GM19023 (cell line): ENCODE measurements around the gene LTF.
"Not testable (repeated sequence)": the region's sequence is repeated elsewhere in the genome, so short reads cannot be mapped to it uniquely, and the experiment has no call there.

Experiments
- ATAC-seq: cut with Tn5 transposase; IDR thresholded peaks from one replicate; pipeline ENCODE4 v1.9.1; 2021; ENCODE audit warnings: mild to moderate bottlenecking, moderate library complexity; ENCODE audit not compliant: unreplicated experiment

The LTF gene

DNA sequence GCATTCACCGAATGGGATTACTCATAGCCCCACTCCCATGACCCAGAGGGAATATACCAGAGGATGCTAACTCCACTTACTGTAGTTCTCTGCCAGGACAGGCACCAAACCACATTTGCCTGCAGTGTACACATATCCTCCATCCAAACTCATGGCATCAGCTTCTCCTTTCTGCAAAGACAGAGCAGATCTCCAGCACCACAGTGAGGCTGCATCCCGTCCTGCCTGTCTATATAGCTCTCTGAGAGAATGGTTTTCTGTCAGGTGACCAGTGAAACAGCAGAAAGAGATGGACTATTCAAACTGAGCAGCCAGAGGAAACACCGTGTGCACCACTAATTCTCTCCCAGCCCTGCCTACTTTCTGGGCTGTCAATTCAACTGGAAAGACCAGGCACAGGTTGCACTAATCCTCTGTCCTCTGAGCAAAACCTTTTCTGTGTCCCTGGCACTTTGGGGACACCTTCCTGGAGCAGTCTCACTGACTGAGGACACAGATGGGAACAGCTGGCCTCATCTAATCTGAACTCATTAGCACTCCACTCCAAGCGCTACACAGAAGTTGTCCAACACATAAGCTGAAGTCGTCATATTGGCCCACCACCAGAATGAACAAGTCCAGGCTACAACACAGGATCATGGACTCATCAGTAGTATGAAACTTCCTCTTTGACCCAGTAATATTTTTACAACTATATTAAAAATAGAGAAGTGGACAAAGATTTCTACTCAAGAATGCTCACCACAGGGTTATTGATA is 17.3 kb downstream of the LTF start:
- ATAC-seq, result no peak

DNA sequence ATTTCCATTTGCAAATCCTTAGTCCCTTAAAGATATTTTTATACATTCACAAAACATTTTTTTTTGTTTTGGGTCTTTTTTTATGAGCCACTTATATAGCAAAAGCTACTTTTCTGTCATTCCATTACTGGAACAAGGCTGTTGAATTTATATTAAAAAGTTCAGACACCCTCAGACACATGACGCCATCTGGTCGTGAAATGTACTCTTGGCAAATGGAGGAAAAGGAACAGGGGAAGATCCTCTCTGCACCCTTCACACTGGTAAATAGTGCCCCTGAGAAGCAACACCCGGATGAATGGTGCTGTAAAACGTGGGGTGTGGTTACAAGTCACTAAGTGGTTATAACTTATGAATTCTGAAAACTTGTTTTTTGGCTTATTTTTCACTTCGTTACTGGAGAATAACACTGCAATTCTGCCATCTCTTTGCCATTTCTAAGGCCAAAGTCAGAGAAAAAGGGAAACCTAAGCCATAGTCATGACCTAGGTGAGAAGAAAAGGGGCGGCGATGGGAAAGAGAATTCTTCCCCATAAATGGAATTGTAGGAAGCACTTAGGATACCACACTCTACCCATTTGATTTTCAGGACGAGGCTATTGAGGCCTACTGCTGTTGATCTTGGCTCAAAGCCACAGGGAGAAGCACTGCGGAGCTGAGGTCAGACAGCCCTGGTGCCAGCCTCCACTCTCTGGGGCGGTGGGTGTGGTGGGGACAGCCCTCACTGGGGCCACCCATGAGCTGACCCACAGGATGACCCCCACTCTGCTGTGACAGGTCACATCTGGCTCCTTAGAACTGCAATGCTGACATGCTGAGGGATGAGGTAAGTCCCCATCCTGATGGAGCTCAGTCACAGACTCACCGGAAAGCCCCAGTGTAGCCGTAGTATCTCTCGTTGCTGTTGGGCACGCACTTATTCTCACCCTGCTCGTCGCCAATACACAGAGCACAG is 21.9 kb downstream of the LTF start:
- ATAC-seq, result no peak

DNA sequence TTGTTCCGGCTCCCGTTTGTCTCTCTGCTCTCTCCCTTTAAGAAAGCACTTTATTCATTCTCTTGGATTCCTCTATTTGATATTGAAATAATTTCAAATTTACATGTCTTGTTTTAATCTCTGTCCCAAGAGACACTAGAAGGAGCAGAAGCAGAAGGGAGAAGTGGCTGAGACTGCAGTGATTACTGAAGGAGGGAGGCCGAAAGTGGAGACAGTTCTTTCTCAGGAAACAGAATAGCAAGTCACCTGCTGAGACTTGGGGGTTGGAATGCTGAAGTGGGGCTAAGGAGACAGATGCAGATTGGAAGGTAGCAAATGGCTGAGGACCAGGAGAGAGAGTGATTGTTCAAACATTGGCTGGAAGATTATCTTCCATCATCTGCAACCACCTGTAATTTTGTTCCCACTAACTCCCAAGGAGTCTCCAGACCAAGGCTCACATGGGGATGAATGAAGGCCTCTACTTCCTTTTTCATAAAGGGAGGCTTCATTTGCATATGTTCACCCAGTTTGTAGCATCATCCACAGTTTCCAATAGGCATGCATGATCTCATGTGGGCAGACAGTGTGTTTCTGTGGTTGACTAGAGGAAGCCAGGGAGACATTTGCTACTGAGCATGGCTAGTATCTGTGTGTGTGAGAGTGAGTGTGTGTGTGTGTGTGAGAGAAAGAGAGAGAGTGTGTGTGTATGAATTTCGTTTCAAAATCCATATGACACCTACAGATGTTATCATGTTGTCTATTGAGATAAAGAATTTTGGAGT is 24.0 kb downstream of the LTF start:
- ATAC-seq, result no peak

DNA sequence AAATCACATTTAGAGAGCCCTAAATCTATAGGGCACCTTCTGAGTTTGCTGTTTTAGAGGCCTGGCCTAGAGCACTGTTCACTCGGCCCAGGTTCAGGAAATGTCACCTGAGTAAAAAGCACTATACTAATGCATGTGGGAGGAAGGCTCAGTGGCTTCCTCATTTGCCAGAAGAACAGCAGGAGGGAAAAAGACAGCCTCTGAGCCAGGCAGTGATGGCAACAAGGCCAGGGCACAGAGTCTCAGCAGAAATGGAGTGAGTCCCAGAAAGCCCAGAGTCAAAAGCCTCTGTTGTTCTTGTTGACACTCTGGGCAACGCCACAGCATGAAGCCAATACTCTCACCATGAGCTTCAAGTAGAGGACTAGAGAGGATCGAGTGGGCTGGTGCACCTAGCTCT is 25.9 kb downstream of the LTF start:
- ATAC-seq, result no peak

DNA sequence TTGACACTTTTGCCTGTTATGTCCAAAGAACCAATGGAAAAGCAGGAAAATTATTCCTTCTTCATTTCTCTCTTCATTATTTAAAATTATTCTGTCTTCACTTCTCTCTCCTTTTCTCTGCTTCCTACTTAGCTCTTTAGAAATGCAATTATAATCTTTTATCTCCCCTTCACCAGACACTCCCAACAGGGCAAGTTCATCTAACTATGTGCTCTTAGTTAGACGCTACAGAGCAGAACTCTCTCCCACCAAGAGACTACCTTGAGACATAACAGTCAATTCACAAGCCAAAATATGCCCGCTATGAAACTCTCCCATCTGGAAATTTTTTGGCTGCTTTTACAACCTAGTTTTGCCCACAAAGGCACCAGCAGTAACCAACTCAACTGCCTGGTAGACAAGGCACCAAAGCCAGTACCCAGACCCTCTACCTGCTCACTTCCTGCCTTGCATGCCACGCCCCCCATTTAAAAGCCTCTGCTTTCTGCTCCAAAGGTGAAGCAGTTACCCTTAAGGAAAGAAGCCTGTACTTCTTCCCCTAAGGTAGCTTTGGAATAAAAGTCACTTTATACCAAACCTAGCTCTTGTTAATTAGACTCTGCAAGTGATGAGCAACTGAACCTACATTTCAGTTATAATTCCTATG is 29.5 kb downstream of the LTF start:
- ATAC-seq, result no peak

DNA sequence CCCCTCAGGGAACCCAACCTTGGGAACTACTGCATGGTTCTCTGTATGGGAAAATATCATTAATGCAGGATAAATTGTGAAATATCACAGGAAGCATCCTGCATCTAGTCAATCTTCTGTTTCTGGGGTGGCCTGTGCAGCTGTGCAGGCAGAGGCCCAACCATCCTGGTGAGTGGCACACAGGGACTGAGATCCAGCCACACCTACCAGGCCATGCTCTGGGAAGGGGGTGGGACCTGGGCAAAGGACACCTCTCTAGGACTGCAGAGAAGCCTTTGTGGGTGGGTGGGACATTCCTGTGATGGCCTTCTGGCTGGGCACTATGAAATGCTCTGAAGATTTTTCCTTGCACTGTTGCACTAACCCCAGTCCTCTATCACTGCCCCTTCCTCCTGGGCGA is 30.9 kb downstream of the LTF start:
- no peak for ATAC-seq

DNA sequence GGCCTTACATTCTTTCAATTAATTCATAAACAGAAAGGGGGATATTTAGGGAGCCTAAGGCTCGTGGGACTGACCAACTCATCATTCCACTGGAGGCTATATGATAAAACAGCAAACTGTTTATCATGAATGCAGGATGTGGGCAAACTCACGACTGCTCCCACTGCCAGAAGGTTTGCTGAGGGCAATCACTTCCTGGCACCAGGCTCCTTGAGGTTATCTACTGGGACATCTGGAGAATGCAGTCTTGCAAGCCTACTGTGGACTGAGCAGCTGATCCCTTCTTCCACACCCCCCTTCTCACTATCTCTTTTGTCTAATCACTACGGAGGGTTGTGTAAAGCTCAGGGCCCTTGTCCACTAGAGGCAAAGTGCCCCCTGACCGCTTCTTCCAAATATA is 31.6 kb downstream of the LTF start:
- not testable (repeated sequence) for ATAC-seq

DNA sequence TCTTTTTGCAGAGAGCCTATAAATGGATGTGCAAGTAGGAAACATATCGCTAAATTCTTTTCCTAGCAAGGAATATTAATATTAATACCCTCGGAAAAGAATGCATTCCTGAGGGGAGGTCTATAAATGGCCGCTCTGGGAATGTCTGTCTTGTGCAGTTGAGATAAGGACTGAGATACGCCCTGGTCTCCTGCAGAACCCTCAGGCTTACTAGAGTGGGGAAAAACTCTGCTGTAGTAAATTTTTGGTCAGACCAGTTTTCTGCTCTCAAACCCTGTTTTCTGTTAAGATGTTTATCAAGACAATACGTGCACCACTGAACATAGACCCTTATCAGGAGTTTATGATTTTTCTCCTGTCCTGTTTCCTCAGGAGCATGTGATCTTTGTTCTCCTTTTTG is 32.8 kb downstream of the LTF start:
- ATAC-seq, result not testable (repeated sequence)

DNA sequence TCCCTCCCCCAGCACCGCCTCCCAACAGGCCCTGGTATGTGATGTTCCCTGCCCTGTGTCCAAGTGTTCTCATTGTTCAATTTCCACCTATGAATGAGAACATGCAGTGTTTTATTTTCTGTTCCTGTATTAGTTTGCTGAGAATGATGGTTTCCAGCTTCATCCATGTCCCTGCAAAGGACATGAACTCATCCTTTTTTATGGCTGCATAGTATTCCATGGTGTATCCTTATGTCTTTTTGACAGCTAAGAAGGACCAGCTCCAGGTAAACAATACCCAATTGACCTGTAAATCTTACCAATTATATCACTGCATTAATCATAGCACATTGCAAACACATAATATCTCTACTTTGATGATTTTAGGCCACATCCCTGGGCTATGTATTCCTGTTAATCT is 33.8 kb downstream of the LTF start:
- ATAC-seq, result not testable (repeated sequence)

DNA sequence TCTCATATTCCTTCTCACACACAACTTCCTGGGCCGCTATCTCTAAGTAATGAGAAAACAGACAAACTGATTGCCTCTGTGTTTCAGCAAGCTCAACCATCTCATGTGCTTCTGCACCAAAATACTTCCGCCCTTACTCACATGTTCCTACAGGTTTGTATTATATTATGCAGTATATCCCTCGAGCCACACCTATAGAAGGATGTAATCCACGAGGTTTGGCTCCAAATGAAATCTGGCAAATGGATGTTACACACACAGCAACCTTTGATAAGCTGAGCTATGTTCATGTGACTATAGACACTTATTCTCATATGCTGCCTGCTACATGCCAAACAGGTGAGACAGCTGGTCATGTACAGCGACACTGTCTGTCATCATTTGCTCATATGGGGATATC is 35.0 kb downstream of the LTF start:
- ATAC-seq, result no peak

DNA sequence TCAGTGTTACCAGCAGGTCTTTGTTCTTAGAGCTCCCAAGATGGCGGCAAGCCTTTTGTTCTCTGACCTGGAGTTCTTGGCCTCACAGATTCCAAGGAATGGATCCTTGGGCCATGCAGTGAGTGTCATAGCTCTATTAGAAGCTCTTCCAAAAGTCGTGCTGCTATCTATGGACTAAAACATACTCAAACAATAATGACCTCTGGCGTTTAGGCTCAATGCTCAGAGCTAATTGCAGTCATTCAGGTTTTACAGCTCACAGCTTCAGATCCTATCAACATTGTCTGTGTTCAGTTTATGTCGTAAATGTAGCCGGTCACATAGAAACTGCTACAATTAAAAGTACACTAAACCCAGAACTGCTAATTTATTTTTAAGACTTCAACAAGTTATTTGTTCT is 35.5 kb downstream of the LTF start:
- no peak for ATAC-seq

DNA sequence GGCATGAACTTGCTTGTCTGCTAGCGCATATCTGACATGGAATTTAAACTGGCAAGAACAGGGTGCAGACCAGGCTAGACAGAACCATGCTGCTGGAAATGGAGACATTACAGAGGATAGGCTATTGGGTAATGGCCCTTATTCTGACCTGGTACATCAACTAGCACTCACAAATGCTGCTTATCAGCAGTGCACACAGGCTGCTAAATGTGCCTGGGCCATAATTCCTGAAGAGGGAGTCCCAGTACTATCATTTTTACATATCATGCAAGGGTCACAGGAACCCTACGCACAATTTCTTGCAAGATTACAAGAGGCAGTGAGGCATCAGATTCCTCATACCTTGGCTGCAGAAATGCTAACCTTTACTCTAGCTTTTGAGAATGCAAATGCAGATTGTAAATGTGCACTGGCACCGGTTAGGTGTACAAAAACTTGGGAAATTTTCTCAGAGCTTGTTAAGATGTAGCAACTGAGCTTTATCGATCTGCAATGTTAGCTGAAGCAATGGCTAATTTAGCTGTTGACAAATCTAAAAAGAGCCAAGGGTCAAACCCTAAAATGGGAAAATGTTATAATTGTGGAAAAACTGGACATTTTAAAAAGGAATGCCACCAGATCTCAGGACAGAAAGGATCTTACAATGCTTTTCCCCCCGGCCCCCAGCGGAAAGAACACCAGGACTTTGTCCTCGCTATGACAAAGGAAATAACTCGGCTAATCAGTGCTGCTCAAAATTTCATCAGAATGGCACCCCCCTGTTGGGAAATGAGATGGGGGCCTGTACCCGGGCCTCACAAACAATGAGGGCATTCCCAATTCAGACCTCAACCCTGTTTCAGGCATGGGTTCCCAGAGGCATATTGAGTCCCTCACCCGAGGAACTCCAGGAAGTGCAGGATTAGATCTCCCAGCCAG is 36.5 kb downstream of the LTF start:
- no peak for ATAC-seq

DNA sequence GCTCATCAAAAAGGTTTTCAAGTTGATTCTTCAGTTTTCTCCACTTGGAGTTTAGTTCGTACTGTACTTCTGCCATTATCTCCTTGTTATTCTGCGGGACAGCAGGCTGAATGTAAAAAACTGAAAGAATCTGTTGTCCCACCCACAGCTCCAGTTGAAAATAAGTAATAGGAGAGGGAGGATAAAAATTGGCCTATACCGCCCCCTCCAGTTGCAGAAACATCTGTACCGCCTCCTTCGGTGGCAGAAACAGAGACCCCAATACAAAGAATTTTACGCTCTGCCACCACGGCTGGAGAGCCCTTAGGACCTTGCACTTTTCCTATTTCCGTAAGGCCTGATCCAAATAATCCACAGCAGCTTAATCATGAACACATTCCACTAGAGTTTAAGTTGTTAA is 37.3 kb downstream of the LTF start:
- ATAC-seq, result not testable (repeated sequence)

DNA sequence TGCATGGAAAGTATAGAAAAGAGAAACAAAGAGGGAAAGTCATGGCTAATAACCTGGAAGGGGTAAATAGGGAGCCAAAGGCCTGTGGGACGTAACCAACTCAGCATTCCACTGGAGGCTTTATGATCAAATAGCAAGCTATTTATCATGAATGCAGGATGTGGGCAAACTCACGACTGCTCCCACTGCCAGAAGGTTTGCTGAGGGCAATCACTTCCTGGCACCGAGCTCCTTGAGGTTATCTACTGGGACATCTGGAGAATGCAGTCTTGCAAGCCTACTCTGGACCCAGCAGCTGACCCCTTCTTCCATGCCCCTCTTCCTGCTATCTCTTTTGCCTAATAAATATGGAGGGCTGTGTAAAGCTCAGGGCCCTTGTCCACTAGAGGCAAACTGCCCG is 38.2 kb downstream of the LTF start:
- not testable (repeated sequence) for ATAC-seq

DNA sequence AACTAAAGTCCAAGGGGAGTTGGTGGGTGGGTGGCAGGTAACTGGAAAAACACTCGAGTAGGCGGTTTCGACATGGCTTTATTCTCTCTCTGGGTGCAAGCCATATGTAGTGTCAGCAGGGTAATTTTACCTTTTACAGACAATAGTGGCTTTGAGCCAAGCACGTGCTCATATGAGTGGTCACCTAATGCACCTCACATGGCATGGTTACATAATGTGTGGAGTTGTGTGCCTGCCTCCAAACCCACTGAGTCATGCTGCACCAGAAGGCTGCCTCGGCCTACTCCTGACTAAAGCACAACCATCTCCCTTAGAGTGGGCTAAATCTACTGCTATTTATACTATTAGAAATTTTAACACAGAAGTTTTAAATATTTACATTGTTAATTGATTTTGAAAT is 41.1 kb downstream of the LTF start:
- no peak for ATAC-seq

DNA sequence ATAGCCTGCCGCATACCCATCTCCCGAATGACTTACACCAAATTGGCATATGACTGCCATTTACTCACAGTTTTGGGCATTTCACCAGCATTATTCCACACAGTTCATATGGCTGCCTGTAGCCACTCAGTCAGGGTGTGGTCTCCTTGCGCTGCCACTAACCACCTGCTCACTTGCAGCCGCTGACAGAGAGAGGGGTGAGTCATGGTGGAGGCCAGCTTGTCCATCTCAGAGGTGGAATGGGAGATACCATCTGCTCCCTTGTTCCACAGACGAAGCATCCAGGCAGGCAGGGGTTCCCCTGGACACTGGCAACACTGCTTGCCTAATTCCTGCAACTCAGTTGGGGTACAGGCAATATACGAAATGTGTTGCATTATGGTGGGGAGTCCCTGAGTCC is 42.1 kb downstream of the LTF start:
- ATAC-seq, result no peak

DNA sequence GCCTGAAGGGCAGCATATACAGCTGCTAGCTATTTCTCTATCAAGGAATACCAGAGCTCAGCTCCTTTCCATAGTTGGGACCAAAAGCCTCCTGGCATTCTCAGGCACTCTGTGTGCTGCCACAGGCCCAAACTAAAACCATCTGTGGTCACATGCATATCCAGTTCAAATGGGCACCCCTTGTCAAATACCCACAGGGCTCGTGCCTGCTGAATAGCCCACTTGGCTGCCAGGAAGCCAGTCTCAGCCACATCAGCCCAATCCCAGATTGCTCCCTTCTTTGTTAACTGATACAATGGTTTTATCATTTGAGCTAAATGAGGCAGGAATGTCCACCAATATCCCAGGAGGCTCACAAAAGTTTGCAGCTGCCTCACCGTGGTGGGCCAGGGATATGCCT is 43.8 kb downstream of the LTF start:
- no peak for ATAC-seq

DNA sequence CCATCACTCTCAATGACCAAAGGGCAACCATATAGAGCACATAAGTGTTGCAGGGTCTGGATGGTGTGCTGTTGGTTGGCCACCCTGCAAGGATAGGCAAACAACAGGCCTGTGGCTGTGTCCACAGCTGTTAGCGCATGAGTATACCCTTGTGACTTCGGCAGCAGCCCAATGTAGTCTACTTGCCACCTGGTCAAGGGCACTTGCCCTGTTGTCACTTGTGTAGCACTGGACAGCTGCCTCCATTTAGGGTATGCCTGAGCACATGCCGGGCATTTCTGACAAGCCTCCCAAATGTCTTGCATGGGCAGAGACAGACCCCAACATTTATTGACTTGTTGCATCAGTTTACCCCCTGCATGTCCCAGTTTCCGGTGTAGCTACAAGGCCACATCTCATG is 44.9 kb downstream of the LTF start:
- no peak for ATAC-seq

DNA sequence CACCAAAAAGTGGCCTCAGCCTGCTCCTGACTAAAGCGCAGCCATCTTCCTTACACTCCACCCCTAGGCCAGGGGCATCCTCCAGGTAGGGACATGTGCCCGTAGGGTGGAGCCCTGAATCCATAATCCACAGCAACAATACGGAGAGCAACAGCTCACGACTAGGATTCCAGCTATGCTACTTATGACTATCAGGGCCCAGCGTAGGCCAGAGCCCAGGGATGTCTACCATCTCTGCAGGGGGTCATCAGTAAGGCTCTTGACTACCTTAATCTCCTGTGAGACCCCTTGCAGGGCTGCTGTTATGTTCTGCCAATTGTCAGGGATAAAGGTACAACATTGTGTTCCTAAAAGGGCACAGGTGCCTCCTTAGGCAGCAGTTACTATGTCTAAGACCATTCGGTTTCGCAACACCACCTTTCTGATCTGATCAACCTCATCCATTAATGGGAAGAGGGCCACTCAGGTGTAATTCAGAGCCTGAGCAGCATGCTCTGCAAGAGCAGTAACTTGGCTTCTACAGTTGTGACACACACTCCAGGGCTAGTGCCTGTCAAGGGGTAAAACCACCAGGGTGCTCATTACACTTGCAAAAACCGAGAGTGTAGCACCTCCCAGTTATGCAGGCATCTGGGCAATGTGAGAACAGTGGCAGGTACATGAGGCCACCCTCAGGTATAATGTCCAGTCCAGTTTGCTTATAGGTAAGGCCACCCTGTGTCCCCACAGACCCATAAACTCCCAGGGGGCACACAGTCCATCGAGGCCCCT is 46.7 kb downstream of the LTF start:
- ATAC-seq, result no peak
